AML-193 (cell line): Measurements from ENCODE around the gene MATK.

ENCODE experiments used
- DNase-seq, 2 experiments: peaks; one replicate each; lab custom pipeline; 2025; lab: John Stamatoyannopoulos, UW

Gene MATK

DNA sequence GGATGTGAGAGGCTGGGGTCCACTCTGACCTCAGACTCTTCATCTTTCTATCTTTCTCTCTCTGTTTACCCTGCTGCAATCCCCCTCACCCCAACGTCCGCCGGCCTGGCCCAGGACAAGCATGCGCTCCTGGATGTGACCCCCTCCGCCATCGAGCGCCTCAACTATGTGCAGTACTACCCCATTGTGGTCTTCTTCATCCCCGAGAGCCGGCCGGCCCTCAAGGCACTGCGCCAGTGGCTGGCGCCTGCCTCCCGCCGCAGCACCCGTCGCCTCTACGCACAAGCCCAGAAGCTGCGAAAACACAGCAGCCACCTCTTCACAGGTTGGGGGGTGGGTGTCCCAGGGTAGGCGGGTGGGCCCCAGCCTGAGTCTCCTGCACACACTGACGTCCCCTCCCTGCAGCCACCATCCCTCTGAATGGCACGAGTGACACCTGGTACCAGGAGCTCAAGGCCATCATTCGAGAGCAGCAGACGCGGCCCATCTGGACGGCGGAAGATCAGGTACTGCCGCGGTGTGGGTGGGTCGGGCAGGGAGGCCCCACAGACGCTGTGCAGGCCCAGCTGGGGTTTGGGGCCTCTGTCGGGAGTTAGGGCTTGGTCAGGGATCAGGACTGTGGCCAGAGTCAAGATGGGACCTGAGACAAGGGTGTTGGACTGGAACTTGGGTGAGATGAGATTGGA lies 39.7 kb downstream of the MATK start:
- DNase-seq = no peak

DNA sequence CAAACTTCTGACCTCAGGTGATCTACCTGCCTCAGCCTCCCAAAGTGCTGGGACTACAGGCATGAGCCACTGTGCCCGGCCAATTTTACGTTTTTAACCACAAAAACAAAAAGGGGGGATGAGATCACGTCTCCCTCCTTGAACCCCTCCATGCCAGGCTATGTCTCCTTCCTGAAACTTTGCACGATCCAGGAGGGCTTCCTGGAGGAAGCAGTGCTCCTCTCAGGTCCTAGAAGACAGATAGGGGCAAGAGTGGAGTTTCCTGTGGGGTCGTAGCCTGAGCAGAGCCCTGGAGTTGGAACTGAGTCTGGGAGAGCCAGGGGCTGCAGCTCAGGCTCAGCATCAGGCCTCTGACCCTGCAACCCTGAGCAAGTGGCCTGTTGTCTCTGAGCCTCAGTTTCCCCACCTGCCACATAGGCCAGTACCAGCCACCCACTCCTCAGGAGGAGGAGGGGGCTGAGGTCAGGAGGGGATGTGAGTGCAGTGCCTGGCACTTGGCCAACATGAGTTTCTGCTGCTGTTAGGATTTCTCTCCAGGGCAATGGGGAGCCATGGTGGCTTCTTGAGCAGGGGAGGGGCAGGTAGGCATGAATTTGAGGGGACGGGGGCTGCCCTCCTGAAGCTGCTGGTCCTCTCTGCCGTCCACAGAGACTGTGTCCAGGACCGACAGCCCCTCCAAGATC lies 40.7 kb downstream of the MATK start:
- no peak for DNase-seq

DNA sequence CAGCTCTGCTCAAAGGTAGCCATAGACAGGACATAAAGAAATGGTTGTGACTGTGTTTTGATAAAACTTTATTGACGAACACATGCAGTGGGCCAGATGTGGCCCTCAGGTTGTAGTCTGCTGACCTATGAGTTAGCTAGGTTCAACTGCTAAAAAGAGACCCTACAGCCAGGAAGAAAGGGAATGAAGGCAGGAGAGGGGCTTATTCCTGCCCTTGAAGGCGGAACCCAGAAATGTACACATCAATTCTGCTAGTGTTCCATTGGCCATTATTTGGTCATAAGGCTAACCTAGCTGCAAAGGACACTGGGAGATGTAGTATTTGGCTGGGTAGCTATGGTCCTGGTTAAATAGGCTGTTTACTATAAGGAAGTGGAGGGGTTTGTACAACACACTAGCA lies 42.7 kb downstream of the MATK start:
- DNase-seq = peak; percentile 1 to 16

DNA sequence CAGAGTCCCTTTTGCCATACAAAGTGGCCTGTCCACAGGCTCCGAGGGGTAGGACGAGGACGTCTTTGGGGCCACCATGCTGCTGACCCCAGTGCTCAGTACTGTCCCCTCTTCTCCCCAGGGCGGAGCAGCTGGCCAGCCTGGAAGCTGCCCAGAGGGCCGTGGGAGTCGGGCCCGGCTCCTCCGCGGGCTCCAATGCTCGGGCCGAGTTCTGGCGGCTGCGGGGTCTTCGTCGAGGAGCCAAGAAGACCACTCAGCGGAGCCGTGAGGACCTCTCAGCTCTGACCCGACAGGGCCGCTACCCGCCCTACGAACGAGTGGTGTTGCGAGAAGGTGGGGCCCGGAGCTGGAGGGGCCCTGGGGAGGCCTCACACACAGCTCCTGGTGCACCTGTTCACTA lies 45.8 kb downstream of the MATK start:
- DNase-seq = no peak

DNA sequence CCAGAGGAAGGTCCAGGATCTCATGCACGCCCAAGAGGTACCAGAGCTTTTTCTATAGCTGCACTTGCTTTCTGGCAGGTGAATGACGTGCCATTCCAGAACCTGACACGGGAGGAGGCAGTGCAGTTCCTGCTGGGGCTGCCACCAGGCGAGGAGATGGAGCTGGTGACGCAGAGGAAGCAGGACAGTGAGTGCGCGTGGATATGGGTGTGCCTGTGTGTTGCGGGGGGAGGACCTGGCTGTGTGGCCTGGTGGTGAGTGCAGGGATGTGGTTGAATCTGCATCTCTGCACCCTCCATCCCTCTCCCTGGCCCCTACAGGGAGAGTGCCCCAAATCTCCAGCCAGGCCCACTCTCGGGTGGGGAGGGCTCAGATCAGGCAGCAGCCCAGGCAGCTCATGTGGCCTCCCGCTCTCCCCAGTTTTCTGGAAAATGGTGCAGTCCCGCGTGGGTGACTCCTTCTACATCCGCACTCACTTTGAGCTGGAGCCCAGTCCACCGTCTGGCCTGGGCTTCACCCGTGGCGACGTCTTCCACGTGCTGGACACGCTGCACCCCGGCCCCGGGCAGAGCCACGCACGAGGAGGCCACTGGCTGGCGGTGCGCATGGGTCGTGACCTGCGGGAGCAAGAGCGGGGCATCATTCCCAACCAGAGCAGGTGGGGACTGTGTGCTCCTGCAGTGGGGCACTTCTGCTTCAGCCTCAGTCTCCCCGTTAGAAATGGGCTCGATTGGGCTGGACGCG lies 47.5 kb downstream of the MATK start:
- DNase-seq = no peak

DNA sequence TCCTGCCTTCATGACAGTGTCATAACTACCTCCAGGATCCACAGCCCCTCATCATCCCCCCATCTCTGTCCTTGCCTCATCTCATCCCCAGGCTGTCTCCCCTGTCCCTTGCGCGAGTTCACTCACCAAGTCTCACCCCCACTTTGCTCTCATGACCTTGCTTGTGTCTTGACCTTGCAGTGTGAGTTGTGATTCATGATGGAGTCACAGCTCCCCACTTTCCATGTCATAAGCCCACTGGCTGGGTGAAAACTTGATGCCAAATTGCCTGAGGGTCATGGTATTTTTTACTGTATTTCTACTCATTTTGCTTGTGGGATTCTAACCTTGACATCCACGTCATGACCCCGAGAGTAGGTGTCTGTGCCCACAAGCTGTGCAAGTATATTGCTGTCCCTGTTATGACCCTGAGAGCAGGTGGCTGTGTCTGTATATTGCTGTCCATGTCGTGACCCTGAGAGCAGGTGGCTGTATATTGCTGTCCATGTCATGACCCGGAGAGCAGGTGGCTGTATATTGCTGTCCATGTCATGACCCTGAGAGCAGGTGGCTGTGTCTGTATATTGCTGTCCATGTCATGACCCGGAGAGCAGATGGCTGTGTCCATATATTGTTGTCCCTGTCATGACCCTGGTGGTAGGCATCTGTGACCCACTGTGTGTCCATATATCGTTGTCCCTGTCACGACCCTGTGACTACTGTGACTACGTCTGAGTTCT lies 48.5 kb downstream of the MATK start:
- DNase-seq = no peak

DNA sequence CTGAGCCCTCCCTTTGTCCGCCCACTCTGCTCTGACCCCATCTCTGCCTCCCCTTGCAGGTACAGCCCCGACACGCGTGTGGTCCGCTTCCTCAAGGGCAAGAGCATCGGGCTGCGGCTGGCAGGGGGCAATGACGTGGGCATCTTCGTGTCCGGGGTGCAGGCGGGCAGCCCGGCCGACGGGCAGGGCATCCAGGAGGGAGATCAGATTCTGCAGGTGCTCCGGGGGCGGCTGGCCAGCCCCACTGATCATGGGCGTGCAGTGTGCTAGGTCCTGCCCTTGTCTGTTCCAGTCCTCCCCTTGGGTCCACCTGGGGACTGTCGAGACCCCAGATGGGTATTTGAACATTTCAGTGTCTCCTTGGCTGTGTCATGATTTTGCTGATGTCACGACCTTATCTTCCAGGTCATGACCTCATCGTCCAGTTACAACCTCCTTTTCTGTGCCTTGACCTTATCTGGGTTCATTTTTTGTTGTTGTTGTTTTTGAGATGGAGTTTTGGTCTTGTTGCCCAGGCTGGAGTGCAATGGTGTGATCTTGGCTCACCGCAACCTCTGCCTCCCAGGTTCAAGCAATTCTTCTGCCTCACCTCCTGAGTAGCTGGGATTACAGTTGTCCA lies 50.0 kb downstream of the MATK start:
- no peak for DNase-seq

DNA sequence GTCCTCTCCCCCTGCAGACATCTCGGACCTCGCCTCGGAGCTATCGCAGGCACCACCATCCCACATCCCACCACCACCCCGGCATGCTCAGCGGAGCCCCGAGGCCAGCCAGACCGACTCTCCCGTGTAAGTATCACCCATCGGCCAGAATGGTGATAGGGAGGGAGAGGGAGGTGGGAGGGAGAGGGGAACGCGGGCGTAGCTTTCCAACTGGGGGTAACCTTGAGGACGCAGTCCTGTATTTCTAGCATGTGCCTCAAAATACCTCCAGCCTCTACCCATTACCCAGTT lies 51.9 kb downstream of the MATK start:
- DNase-seq = no peak

DNA sequence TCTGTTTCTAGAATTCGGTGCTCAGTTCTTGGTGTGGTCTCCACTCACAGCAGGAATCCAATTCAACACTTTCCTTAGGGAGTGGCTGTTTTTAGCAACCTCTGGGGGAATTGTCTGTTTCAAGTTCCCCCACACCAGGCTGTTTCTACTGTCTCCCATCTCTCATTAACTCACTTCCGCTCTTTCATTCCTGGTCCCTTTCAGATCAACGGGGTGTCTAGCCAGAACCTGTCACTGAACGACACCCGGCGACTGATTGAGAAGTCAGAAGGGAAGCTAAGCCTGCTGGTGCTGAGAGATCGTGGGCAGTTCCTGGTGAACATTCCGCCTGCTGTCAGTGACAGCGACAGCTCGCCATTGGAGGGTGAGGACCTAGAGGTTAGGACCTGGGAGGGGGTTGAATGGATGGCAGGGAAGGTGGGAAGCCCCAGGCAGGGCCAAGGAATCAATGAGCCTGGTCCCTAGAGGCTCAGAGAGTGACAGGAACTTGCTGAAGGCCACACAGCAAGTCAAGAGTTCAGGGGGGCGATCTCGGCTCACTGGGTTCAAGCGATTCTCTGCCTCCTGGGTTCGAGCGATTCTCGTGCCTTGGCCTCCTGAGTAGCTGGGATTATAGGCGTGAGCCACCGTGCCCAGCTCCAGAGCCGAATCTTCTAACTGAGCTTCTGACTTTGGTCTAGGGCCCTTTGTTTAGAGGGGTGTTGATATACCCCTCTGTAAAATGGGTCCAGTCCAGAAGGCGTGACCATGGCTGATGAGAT lies 52.5 kb downstream of the MATK start:
- DNase-seq = no peak

DNA sequence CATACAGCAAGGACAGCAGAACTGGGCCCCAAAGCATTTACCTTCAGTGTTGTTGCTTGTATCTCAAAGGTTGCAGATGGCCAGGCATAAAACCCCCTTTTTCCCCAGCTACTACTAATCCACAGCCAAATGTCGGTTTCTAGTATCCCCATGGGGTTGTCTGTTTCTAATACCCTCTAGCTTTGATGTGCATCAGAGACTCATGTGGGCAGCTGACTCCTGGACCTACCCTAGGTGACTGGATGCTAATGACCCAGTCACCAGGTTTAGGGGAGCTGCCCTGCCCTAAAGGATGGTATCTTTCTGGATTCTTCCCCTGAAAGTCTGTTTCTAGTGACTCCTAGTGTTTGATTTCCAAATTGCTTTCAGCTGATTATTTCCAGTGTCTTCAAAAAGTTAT lies 54.1 kb downstream of the MATK start:
- DNase-seq = peak; percentile 1 to 5

DNA sequence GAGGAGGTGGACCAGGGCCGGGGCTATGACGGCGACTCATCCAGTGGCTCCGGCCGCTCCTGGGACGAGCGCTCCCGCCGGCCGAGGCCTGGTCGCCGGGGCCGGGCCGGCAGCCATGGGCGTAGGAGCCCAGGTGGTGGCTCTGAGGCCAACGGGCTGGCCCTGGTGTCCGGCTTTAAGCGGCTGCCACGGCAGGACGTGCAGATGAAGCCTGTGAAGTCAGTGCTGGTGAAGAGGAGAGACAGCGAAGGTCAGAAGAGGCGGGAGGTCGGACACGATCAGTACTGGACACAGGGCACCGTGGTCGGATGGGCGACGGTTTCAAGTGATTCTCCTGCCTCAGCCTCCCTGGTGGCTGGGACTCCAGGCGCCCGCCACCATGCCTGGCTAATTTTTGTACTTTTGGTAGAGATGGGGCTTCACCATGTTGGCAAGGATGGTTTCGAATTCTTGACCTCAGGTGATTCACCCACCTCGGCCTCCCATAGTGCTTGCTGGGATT lies 55.7 kb downstream of the MATK start:
- DNase-seq = no peak
